ENCODE results near the gene POLR2L.

- no peak for TF ChIP-seq EP300 (IDR thresholded peaks at IDR 0.05)
- TF ChIP-seq, protein P1, sequence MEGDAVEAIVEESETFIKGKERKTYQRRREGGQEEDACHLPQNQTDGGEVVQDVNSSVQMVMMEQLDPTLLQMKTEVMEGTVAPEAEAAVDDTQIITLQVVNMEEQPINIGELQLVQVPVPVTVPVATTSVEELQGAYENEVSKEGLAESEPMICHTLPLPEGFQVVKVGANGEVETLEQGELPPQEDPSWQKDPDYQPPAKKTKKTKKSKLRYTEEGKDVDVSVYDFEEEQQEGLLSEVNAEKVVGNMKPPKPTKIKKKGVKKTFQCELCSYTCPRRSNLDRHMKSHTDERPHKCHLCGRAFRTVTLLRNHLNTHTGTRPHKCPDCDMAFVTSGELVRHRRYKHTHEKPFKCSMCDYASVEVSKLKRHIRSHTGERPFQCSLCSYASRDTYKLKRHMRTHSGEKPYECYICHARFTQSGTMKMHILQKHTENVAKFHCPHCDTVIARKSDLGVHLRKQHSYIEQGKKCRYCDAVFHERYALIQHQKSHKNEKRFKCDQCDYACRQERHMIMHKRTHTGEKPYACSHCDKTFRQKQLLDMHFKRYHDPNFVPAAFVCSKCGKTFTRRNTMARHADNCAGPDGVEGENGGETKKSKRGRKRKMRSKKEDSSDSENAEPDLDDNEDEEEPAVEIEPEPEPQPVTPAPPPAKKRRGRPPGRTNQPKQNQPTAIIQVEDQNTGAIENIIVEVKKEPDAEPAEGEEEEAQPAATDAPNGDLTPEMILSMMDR (IDR thresholded peaks at IDR 0.05) = no peak
These were observed 20.6 kb downstream of the POLR2L start for GRCh38 chr11:821512-822371.
